ENCODE results near the gene DDN.

Gene DDN

DNA sequence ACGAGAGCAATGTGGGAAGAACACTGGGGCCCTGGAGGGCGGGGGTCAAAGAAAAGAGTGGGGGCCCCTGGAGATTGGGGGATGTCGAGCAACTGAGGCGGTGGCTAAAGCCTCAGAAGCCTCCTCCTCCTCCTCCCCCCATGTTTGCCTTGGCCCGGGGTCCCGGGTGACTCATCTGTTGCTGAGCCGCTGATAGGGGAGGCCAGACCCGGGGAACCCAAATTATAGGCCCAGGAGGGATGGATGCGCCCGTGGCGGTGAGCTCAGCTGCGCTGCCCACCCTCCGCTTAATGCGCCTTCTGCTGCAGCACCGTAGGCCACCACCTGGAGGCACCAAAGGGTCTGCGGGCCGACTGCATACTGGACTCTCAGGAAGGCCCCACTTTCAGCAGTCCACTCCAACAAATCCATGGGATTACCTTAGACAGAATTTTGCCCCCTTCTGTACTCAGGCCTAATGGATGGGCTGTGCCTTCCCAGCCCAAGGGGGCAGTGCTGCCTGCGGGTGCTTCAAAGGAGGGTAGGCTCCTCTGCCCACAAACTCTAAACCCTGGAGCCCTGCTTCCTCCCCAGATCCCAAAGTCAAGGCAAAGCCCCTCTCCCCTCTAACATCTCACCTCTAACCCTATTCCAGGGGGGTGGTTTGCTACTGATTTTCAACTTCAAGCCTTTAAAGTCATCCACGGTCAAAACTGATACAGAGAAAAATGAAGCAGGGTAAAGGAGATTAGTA lies 25.1 kb downstream of the DDN start:
- H3K27ac ChIP-seq (ENCODE audit: low read depth, low read length), result no peak overlapping the region
- no peak overlapping the region for H3K4me3 ChIP-seq (ENCODE audit: low read depth in 1 of 2, low read length in 2 of 2)
- peaks cover 72 to 82% of the 10 kb centered on the region in 2 donors for H3K27me3 ChIP-seq (ENCODE audit: control insufficient read depth in 1 of 2, insufficient read depth in 2 of 2, low read length in 2 of 2)
- peaks cover 31 to 47% of the 10 kb centered on the region in 2 donors for H3K4me1 ChIP-seq (ENCODE audit: control insufficient read depth in 1 of 2, insufficient read depth in 2 of 2, low read length in 2 of 2)
- H3K9ac ChIP-seq (ENCODE audit: low read depth in 1 of 2, low read length in 2 of 2), result no peak overlapping the region
- no peaks in the 10 kb centered on the region for H3K36me3 ChIP-seq (ENCODE audit: control insufficient read depth in 1 of 2, insufficient read depth in 2 of 2, low read length in 2 of 2)
- no peaks in the 10 kb centered on the region for H3K9me3 ChIP-seq (ENCODE audit: control insufficient read depth in 1 of 2, low read length in 2 of 2)

DNA sequence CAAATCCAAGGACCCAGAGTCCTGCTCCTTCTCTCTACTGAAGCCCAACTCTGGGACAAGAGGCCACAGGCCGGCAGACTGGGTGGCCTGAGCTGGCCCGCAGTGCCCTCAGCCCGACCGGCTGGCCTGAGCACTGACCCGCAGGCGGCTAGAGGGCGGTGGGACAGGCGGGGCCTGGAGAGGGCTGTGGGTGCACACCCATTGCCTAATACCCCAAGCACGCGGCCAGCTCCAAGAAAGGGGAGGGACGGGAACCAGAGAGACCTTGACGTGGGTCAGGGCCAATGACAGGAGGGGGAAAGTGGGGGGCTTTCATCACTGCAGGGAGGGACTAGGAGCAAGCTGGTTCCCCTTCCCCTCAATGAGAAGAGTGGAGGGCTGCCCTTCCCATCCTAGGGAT lies 25.6 kb downstream of the DDN start:
- H3K36me3 ChIP-seq (ENCODE audit: control insufficient read depth in 1 of 2, insufficient read depth in 2 of 2, low read length in 2 of 2), result no peaks in the 10 kb centered on the region
- peaks cover 68 to 82% of the 10 kb centered on the region in 2 donors for H3K27me3 ChIP-seq (ENCODE audit: control insufficient read depth in 1 of 2, insufficient read depth in 2 of 2, low read length in 2 of 2)
- peaks cover 30 to 41% of the 10 kb centered on the region in 2 donors for H3K4me1 ChIP-seq (ENCODE audit: control insufficient read depth in 1 of 2, insufficient read depth in 2 of 2, low read length in 2 of 2)
- H3K4me3 ChIP-seq (ENCODE audit: low read depth in 1 of 2, low read length in 2 of 2), result no peak overlapping the region
- H3K9me3 ChIP-seq (ENCODE audit: control insufficient read depth in 1 of 2, low read length in 2 of 2), result no peaks in the 10 kb centered on the region
- H3K9ac ChIP-seq (ENCODE audit: low read depth in 1 of 2, low read length in 2 of 2), result no peak overlapping the region
- H3K27ac ChIP-seq (ENCODE audit: low read depth, low read length), result no peak overlapping the region

DNA sequence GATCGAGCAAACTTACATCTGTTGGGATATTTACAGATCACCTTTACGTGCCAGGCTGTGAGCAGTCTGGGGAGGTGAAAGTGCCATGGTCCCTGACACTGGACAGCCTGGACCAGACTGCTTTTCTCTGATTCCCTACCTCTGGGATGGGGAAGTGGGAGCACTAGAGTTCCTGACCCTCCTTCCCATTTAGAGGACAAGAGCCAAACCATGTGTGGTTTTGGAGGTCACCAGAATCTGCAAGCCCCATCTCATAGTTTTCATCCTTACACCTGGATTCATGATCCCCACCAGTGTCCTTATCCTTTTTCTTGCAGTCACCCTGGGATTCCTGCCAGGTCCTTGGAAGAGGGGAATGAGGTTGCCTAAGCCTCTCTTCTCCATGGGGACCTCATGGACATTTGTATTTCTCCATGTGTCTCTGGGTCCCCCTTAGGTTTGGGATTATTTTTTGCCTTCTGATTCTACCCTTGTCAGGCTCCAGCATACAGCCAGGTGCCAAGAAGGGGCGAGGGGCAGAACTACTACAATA lies 26.2 kb downstream of the DDN start:
- Histone ChIP-seq H3K4me1 (ENCODE audit: control insufficient read depth in 1 of 2, insufficient read depth in 2 of 2, low read length in 2 of 2) (peaks cover 30 to 37% of the 10 kb centered on the region in 2 donors), H3K36me3 (ENCODE audit: control insufficient read depth in 1 of 2, insufficient read depth in 2 of 2, low read length in 2 of 2) (no peaks in the 10 kb centered on the region), H3K27ac (ENCODE audit: low read depth, low read length) (no peak overlapping the region), H3K9me3 (ENCODE audit: control insufficient read depth in 1 of 2, low read length in 2 of 2) (no peaks in the 10 kb centered on the region), H3K9ac (ENCODE audit: low read depth in 1 of 2, low read length in 2 of 2) (no peak overlapping the region), H3K27me3 (ENCODE audit: control insufficient read depth in 1 of 2, insufficient read depth in 2 of 2, low read length in 2 of 2) (peaks cover 63 to 82% of the 10 kb centered on the region in 2 donors), H3K4me3 (ENCODE audit: low read depth in 1 of 2, low read length in 2 of 2) (no peak overlapping the region)

DNA sequence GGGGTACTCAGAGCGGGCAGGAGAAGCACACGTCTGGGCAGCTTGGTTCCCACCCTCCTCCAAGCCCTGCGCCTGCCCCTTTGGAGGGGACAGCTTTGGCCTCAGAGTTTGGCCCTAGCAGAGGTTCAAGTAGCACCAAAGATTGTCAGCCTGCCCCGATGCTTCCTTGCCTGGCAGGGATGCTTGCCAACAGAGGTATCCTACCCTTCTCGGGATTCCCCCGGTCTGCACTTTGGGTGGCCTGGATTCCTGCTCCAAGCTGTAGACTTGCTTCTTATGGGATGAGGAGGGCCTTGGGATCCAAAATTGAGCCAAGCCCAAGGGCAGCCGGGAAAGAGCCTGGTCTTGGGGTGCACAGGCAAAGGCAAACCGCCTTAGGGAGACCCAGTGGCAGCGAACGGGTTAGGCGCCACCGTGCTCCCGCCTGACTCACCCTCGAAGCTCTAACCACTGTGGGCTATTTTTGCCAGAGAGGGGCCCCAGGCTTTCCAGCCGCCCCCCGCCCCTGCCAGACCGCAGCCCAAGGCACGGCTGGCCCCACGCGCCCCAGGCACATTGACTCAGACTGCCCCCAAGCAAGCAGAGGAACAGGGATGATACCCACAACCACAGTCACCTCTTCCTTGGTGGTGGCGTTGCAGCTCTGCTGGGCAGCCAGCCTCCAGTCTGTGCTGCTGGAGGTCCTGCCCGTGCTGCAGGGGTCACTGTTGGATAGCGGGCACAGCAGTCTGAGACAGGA lies 26.8 kb downstream of the DDN start:
- peaks cover 26 to 31% of the 10 kb centered on the region in 2 donors for H3K4me1 ChIP-seq (ENCODE audit: control insufficient read depth in 1 of 2, insufficient read depth in 2 of 2, low read length in 2 of 2)
- peaks cover 58 to 75% of the 10 kb centered on the region in 2 donors for H3K27me3 ChIP-seq (ENCODE audit: control insufficient read depth in 1 of 2, insufficient read depth in 2 of 2, low read length in 2 of 2)
- no peaks in the 10 kb centered on the region for H3K36me3 ChIP-seq (ENCODE audit: control insufficient read depth in 1 of 2, insufficient read depth in 2 of 2, low read length in 2 of 2)
- no peak overlapping the region for H3K4me3 ChIP-seq (ENCODE audit: low read depth in 1 of 2, low read length in 2 of 2)
- H3K9me3 ChIP-seq (ENCODE audit: control insufficient read depth in 1 of 2, low read length in 2 of 2), result no peaks in the 10 kb centered on the region
- no peak overlapping the region for H3K9ac ChIP-seq (ENCODE audit: low read depth in 1 of 2, low read length in 2 of 2)
- H3K27ac ChIP-seq (ENCODE audit: low read depth, low read length), result no peak overlapping the region

DNA sequence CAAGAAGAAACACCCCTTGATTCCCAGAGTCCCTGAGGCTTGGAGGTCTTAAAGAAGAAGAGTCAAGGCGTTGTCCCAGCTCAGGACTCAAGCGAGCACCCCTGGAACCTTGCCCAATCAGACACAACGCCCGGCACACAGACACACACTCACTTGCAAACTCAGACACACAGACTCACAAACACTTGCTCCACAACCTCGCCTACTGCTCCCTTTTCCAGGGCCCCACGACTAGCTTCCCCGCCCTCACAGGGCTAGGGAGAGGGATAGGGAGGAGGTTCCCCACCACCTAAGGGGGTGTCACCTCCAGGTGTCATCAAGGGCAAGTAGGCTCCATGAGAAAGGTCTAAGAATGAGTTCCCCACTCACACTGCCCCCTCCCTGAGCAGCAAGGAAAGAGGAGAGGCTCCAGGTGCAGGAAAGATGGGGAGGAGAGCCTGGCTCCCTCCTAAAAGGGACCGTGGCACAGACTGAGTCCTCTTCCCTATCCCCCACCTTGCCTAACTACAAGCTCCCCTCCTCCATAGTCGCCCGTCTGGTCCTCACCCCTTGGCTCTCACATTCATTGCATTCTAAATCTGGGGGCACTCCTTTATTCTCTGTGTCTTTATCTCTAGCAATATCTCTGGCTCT lies 28.4 kb downstream of the DDN start:
- H3K27ac ChIP-seq (ENCODE audit: low read depth, low read length), result no peak overlapping the region
- peaks cover 51 to 71% of the 10 kb centered on the region in 2 donors for H3K27me3 ChIP-seq (ENCODE audit: control insufficient read depth in 1 of 2, insufficient read depth in 2 of 2, low read length in 2 of 2)
- no peaks in the 10 kb centered on the region for H3K36me3 ChIP-seq (ENCODE audit: control insufficient read depth in 1 of 2, insufficient read depth in 2 of 2, low read length in 2 of 2)
- peak overlapping the region; percentile 38 to 54 for H3K4me3 ChIP-seq (ENCODE audit: low read depth in 1 of 2, low read length in 2 of 2)
- H3K9me3 ChIP-seq (ENCODE audit: control insufficient read depth in 1 of 2, low read length in 2 of 2), result no peaks in the 10 kb centered on the region
- no peak overlapping the region for H3K9ac ChIP-seq (ENCODE audit: low read depth in 1 of 2, low read length in 2 of 2)
- peaks cover 21 to 29% of the 10 kb centered on the region in 2 donors for H3K4me1 ChIP-seq (ENCODE audit: control insufficient read depth in 1 of 2, insufficient read depth in 2 of 2, low read length in 2 of 2)

DNA sequence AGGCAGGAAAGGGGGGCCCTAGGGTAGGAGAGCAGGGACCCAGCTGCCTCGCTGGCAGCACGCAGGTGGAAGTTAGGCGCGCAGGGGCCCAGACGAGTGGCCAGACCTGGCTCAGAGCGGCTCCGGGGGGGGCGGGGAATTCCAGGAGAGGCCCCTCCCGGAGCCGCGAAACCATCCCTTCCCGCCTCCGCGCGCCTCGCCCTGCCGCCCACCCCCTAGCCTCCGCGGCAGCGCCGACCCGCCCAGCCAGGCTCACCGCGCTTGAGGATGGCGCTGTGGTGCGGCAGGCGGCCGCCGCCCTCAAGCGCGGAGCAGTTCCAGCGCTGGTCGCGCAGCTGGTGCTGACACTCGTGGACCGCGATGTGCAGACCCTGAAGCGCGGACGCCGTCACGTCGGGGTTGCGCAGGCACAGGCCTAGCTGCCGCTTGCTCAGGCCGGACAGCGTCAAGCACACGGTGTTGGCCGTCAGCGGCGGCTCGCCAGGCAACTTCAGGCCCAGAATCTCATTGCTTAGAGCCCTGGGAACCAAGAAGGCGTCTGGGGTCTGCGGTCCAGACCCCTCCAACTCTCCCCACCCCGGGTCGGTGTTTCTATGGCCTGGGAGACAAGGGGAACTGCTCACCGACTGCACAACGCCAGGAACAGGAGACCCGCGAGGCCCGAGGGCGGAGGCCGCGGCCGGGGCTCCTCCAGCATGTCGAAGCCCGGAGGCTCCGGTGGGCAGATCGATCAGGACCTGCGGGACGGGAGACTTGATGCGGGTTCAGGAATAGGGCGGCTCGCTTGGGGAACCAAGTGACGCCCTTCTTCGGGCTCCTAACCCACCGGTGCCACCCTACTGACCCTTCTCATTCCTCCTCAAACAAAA lies 29.1 kb downstream of the DDN start:
- H3K27me3 ChIP-seq (ENCODE audit: control insufficient read depth in 1 of 2, insufficient read depth in 2 of 2, low read length in 2 of 2), result peaks cover 51 to 69% of the 10 kb centered on the region in 2 donors

DNA sequence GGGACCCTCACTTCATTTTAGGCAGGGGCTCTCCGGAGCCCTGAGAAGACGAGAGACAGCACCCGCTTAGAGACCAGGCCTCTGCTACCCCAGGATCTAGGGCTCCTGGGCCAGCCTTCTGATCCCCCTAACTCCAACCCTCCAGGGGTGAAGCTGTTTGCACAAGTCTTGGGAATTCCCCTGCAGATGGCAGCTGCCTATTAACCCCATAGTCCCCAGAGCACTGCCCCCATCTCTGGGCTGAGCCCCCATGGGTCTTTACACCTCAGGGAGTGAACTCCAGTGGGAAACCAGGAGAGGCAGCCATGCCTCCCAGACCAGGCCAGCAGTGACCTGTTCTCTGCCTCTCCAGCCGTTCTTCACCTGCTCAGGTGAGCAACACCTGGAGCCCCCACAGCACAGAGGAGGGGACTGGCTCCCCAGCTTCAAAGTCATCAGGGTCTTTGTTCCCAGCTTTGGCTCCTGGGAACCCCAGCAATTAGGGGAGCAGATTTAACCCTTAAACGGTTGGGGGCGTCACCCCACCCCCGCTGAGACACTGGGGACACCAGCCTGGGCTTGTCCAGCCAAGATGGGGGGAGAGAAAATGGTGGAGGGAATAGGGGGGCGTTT lies 29.9 kb downstream of the DDN start:
- no peak overlapping the region for H3K9ac ChIP-seq (ENCODE audit: low read depth in 1 of 2, low read length in 2 of 2)
- H3K4me3 ChIP-seq (ENCODE audit: low read depth in 1 of 2, low read length in 2 of 2), result no peak overlapping the region
- no peaks in the 10 kb centered on the region for H3K36me3 ChIP-seq (ENCODE audit: control insufficient read depth in 1 of 2, insufficient read depth in 2 of 2, low read length in 2 of 2)
- peaks cover 49 to 64% of the 10 kb centered on the region in 2 donors for H3K27me3 ChIP-seq (ENCODE audit: control insufficient read depth in 1 of 2, insufficient read depth in 2 of 2, low read length in 2 of 2)
- no peaks in the 10 kb centered on the region for H3K9me3 ChIP-seq (ENCODE audit: control insufficient read depth in 1 of 2, low read length in 2 of 2)
- peaks cover 21 to 29% of the 10 kb centered on the region in 2 donors for H3K4me1 ChIP-seq (ENCODE audit: control insufficient read depth in 1 of 2, insufficient read depth in 2 of 2, low read length in 2 of 2)
- H3K27ac ChIP-seq (ENCODE audit: low read depth, low read length), result no peak overlapping the region

More for the DNA sequence above, 29.1 kb downstream of the DDN start:
- H3K9ac ChIP-seq (ENCODE audit: low read depth in 1 of 2, low read length in 2 of 2), result no peak overlapping the region
- H3K4me3 ChIP-seq (ENCODE audit: low read depth in 1 of 2, low read length in 2 of 2), result peak overlapping the region in 1 of 2 donors; percentile 36
- H3K9me3 ChIP-seq (ENCODE audit: control insufficient read depth in 1 of 2, low read length in 2 of 2), result no peaks in the 10 kb centered on the region
- peaks cover 21 to 29% of the 10 kb centered on the region in 2 donors for H3K4me1 ChIP-seq (ENCODE audit: control insufficient read depth in 1 of 2, insufficient read depth in 2 of 2, low read length in 2 of 2)
- H3K36me3 ChIP-seq (ENCODE audit: control insufficient read depth in 1 of 2, insufficient read depth in 2 of 2, low read length in 2 of 2), result no peaks in the 10 kb centered on the region
- no peak overlapping the region for H3K27ac ChIP-seq (ENCODE audit: low read depth, low read length)

DNA sequence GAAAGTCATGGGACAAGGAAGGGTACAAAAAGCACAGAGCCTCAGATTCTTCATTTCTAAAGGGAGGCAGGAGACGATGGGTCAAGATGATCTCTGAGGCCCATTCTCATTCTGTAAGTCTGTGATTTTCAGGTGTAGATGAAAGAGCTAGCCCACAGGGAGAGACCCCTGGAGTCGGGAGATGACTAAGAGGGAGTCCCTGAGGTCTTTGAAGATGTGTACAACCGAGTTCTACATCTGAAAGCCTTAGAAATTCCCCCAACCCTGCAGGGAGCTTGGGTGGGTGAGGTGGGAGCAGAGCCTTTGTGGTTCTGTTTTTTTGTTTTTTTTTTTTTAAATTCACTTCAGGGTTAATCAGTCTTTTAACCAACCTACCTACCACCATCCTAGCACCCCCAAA lies 30.7 kb downstream of the DDN start:
- H3K27me3 ChIP-seq (ENCODE audit: control insufficient read depth in 1 of 2, insufficient read depth in 2 of 2, low read length in 2 of 2), result peaks cover 41 to 56% of the 10 kb centered on the region in 2 donors
- no peaks in the 10 kb centered on the region for H3K36me3 ChIP-seq (ENCODE audit: control insufficient read depth in 1 of 2, insufficient read depth in 2 of 2, low read length in 2 of 2)
- H3K27ac ChIP-seq (ENCODE audit: low read depth, low read length), result no peak overlapping the region
- no peak overlapping the region for H3K9ac ChIP-seq (ENCODE audit: low read depth in 1 of 2, low read length in 2 of 2)
- no peaks in the 10 kb centered on the region for H3K9me3 ChIP-seq (ENCODE audit: control insufficient read depth in 1 of 2, low read length in 2 of 2)
- H3K4me3 ChIP-seq (ENCODE audit: low read depth in 1 of 2, low read length in 2 of 2), result no peak overlapping the region
- peaks cover 21 to 29% of the 10 kb centered on the region in 2 donors for H3K4me1 ChIP-seq (ENCODE audit: control insufficient read depth in 1 of 2, insufficient read depth in 2 of 2, low read length in 2 of 2)

DNA sequence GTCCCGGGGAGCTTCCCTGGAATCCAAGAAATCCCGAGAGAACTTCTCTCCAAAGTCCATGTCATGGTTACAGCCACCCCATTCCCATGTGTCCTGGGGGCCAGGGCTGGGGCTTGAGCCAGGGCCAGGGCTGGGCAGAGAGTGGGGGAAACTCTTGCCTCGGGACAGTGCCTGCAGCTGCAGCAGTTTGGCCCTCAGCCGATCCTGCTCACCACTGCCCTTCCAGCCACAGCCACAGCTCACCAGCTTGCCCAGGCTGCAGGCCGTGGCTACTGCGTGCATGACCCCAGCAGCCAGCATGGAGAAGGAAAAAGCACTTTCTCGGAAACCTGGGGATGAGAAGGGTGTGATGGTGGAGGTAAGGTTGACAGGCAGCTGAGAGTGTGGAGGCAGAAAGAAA lies 31.2 kb downstream of the DDN start:
- Histone ChIP-seq H3K36me3 (ENCODE audit: control insufficient read depth in 1 of 2, insufficient read depth in 2 of 2, low read length in 2 of 2) (no peaks in the 10 kb centered on the region), H3K4me3 (ENCODE audit: low read depth in 1 of 2, low read length in 2 of 2) (no peak overlapping the region), H3K4me1 (ENCODE audit: control insufficient read depth in 1 of 2, insufficient read depth in 2 of 2, low read length in 2 of 2) (peaks cover 21 to 29% of the 10 kb centered on the region in 2 donors), H3K9ac (ENCODE audit: low read depth in 1 of 2, low read length in 2 of 2) (no peak overlapping the region), H3K27ac (ENCODE audit: low read depth, low read length) (no peak overlapping the region), H3K9me3 (ENCODE audit: control insufficient read depth in 1 of 2, low read length in 2 of 2) (no peaks in the 10 kb centered on the region), H3K27me3 (ENCODE audit: control insufficient read depth in 1 of 2, insufficient read depth in 2 of 2, low read length in 2 of 2) (peaks cover 37 to 52% of the 10 kb centered on the region in 2 donors)
